ENCODE results near the gene IPCEF1.

IPCEF1 gene

DNA sequence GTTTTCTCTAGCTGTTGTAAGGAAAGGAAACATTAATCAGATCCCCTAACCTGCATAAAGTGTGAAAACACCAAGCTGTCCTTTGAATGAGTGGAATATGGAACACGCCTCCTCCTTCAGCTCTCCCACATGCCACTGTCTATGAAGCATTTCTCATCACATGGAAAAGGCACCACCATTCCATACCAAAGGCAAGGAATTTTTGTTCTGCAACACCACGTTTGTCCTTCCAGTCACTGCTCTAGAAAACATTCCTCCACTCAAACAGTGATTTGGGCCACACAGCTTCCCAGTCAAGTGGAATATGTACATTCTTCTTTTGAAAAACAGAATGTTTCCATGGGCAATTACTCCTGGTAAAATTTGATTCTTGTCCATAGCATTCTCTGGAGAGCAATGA is 197.5 kb downstream of the IPCEF1 start:
- no peak for DNase-seq (ENCODE audit: low spot score)

DNA sequence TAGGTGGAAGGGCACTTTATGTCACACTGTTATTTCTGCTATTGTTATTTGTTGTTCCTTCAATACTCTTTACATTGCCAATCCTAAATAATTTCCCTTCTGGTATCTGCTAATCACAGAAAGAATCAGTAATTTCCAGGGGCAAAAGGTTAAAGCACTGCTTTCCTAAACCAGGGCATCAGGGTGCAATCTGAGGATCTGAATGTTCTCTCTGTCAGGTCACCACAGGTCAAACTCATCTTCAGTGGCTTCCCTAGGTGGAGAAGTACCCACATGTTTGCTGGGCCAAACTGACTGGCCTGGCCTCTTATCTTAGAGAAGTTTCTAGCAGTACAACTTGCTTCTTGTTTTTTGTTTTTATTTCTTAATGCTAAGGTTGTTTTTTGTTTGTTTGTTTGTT is 198.9 kb downstream of the IPCEF1 start:
- DNase-seq (ENCODE audit: low spot score), result no peak

DNA sequence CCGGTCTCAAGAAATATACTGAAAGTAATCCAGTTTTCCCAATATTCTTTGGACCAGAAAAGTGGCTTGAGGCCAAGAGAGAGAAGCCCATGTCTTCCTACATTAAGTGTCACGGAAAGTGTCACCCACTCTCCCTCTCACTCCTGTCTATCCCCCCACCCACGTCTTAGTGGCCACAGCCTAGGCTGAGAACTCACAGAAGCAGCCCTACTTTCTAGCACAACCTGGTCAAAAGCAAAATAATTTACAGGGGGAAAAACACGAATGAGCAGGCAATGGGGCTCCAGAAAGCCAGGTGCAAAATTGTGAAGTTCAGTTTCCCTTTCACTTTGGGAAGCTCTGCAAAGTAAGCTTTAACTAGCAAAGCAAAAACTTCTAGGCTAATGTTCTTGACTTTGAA is 199.5 kb downstream of the IPCEF1 start:
- DNase-seq (ENCODE audit: low spot score), result peak; percentile 33

DNA sequence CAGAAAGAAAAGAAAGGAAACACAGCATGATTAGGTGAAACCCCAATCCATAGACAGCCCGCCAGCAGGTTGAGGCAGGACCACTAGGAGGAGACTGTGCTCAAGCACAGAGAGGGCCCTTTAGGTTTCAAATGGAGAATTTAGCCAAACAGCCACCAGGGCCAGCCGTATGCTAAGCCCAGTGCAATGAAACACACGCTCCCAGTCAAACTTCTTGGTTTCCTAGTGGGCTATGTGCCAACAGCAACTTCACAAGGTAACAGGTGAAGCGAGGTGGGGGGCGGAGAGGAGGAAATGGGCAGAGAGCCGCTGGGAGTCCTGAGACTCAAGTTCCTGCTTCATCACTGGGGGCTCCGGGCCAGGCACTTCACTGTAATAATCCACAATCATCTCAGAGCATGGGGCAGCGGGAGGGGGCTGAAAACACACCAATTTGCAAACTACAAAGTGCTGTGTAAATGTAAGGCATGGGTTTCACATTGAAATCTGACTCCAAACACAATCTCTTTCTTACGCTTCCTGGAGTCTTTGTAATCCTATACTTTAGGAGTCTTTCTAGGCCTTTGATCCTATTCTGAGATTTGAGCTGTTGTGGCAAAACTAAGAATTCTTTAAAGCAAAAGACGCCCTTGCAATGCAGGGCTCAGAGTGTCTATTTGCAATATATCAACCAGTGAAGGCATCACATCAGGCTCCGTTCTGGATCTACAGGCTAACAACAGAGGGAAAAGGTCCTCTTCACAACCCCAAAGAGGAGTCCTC is 200.3 kb downstream of the IPCEF1 start:
- DNase-seq (ENCODE audit: low spot score), result peak; percentile 65

DNA sequence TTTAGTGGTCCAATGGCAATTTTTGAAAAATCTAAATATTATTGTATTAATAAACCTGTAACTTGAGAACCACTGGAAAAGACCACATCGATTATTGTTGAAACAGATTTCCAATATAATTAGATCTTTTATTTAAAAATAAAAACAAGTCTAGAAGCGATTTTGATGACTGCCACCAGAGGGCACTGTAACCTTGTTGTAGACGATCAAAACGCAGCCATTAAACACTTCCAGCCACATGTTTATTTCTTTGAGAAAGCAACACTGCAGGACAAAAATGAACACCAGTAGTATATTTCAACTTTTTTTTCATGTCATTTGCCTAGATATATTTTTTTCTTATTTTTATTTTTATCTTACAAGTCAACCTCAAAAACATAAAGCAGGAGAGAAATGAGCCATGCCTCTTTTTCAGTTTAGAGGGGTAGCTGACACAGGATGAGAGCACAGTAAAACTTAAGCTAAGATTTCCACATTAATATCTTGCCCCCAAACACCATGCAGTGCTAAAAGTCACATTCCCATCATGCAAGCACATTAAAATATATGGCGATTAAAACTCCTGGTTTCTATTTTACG is 202.1 kb downstream of the IPCEF1 start:
- DNase-seq (ENCODE audit: low spot score), result peak; percentile 67

DNA sequence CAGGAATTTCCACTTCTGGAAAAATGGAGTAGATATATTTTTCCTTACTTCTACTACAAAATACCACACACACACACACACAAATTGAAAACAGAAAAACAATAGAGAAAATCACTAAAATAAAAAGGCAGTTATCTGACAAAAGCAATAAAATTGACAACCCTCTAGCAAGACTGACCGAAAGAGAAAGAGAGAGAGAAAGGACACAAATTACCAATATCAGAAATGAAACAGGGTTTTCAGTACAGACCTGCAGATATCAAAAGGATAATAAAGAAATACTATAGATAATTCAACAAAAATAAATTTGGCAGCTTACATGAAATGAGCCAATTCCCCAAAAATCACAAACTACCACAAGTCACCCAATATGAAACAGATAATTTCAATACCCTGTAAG is 212.8 kb downstream of the IPCEF1 start:
- DNase-seq (ENCODE audit: low spot score), result no peak

DNA sequence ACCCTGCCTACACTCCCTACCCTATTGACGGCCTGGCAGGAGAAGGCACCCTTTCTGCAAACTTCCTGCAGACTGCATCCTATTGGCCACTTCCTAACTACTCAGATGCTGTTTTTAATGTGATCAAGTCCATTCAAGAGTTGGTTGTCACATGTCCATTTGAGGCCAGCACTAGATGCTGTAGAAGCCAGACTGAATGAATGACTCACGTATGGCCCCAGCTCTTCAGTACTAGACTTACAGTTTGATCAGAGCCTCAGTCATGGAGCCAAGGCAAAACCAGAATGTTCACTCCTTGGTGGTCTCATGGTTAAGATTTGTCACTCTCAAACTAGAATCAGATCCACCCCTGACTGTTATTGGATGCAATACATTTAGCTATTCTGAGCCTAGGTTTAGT is 215.9 kb downstream of the IPCEF1 start:
- no peak for DNase-seq (ENCODE audit: low spot score)

DNA sequence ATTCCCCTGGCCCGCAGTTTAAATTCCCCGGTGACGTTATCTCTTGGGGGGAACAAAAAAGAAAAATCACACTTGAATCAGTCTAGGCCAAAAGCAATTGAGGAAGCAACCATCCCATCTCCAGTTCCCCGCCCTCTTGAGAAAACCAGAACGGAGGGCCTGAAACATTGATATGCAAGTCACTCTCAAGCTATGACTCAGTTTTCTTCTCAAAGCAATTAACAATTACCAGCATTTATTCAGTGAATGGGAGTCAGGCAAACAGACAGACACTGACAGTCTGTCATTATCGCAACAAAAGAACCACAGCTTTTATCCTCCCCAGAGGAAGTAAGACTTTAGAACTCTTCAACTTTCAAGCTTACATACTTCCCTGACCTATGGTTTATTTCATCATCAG is 216.7 kb downstream of the IPCEF1 start:
- no peak for DNase-seq (ENCODE audit: low spot score)

DNA sequence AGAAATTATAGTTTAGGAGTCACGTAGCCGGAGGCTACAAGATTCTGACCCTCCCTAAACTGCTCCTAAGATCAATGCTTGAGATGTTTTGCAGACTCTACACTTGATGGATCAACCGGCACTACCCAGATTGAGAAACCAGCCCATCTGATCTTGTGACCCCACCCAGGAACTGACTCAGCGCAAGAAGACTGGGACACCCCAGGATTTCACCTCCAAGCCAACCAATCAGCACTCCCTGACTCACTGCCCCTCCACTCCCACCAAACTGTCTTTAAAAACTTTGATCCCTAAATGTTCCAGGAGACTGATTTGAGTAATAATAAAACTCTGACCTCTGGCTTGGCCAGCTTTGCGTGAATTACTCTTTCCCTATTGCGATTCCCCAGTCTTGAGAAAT is 217.8 kb downstream of the IPCEF1 start:
- no peak for DNase-seq (ENCODE audit: low spot score)

DNA sequence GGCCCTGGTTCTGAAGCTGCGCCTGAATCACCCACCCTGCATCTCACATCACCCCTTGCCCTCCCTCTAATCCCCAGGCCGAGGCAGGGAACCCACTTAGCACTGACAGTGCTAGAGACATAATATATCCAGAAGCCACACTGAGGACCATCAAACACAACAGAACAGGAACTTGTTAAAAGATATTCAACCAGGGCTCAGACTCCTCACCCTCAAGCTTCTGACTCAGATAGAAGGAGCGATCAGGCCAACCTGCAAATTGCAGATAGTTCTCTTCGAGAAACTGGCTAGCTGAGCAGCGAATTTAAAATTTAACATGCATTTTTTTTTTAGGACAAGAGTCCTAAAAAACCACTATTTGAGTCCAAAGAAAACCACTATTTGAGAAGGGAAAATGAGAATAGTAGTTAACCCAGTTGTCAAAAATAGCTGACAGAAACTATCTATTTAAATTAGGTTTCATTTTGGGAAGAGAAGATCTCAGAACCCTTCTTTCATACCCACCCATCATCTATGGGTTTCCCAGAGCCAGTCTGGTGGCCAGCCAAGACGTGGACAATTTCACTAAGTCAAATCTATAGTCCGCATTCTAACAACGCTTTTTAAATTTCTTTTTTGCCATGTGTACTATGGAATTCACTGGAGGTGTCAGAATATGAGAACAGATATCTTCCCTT is 222.0 kb downstream of the IPCEF1 start:
- no peak for DNase-seq (ENCODE audit: low spot score)

DNA sequence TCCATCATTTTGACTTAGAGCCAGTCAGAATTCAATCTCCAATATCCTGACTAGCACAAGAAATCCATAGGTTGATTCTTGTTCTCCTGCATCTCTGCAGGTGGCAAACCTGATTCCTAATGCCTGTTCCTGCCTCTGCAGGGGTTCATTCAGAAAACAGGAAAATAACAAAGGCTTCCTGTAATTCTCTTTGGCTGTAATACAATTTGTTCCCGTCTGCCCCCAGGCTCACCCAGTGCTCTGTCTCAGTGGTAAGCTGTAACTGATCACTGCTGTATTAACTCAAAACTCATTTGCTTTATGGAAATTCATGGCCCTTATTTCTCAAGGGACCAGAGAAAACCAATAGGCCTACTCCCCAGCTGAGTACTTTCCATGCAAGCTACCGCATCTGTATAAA is 228.9 kb downstream of the IPCEF1 start:
- DNase-seq (ENCODE audit: low spot score), result no peak

DNA sequence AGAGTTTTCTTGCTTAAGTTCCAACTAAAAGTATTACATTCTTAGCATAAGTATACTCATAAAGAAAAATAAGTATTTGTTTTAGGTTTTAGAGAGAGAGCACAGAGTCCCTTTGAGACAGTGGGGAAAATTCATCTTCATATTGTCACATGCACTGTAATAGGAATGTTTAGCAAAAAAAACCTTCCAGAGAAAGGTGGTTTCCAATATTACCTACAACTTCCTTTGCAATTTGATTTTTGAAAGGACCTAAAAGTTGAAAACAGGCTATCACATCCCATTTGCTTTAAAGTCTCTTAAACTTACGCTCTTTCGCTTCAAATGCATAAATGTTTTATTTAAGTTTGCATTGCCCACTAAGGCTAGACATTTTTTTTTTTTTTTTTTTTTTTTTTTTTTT is 231.2 kb downstream of the IPCEF1 start:
- no peak for DNase-seq (ENCODE audit: low spot score)

DNA sequence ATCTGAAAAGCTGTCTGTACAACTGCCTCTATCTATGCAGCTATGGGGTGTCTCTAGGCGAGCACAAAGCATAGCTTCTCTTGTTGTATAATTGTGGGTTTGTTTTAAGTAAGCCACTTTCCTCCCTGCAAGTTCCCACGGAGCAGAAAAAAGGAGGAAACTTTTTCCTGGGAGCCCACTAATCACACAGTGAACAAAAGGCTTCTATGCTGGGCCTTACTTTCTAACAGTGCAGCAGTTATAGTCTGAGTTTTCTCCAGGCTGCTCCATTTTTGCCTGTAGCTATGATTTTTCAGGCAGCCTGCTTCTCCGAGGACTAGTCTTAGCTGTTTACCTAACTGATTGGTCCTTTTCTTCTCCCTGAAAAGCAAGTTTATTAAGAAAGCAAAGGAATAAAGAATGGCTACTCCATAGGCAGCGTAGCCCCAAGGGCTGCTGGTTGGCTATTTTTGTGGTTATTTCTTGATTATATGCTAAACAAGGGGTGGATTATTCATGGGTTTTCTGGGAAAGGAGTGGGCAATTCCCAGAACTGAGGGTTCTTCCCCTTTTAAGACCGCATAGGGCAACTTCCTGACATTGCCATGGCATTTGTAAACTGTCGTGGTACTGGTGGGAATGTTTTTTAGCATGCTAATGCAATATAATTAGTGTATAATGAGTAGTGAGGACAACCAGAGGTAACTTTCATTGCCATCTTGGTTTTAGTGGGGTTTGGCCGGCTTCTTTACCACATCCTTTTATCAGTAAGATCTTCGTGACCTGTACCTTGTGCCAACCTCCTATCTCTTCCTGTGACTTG is 233.2 kb downstream of the IPCEF1 start:
- no peak for DNase-seq (ENCODE audit: low spot score)

DNA sequence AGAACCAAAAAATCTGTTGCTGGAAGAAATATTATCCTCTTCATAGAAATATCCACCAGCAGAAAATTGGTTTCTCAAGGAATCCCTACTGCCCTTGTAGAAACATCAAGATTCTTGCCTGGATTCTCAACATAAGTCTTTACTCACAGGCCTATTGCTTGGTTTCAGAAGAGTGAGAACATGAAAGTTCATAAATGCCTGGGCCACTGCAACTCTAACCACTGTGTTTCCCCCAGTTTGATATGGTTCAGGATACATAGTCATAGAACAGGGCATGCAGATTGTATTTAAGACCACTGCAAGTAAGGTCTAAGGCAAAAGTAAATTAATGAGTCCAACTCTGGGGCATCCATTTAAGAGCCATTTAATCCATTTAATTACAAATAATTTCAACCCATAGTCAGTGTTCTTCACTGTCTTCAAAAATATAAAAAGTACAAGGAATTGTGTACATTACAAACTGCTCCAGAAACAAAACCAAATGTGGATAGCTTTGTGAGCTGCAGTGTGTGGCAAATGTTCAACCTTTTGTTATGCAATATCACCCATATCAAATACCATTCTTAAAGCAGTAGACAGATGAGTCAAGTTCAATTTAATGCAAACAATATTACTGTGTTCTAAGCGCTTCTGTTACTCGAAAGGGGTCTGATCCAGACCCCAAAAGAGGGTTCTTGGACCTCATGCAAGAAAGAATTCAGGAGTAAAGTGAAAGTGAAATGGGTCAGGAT is 234.2 kb downstream of the IPCEF1 start:
- DNase-seq (ENCODE audit: low spot score), result no peak

DNA sequence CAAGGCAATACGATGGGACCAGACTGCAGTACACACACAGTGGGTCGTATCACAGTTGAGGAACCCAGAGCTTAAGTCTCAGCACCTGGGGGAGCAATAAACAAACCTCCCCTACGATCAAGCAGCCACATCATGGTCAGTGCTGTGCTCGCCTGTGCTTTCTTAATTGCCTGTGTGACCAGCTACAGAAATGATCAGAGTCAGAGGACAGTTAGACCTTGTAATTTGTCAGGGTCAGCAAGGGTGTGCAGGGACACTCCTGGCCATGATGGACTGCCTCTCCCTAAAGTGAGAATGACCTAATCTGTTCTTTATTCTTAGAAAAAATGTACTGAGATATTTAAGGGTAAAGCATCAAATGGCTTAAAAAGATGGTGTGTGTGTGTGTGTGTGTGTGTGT is 239.1 kb downstream of the IPCEF1 start:
- no peak for DNase-seq (ENCODE audit: low spot score)

DNA sequence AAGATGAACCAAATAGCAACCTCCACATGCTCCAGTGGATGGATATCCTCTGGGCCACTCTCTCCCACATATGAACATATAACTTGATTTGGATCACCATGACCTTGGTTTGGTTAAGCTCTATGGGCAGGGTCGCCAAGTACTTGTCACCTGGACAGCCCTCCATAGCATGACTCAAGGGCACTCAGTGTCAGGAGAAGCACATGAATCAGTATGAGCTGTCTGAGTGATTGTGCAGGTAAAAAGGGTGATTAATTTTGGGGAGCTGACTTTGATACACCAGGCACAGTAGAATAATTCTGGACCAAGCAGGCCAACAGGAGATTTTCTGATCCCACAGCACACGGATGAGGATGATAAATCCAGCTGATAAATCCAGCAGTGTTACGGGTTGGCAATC is 243.2 kb downstream of the IPCEF1 start:
- DNase-seq (ENCODE audit: low spot score), result no peak

DNA sequence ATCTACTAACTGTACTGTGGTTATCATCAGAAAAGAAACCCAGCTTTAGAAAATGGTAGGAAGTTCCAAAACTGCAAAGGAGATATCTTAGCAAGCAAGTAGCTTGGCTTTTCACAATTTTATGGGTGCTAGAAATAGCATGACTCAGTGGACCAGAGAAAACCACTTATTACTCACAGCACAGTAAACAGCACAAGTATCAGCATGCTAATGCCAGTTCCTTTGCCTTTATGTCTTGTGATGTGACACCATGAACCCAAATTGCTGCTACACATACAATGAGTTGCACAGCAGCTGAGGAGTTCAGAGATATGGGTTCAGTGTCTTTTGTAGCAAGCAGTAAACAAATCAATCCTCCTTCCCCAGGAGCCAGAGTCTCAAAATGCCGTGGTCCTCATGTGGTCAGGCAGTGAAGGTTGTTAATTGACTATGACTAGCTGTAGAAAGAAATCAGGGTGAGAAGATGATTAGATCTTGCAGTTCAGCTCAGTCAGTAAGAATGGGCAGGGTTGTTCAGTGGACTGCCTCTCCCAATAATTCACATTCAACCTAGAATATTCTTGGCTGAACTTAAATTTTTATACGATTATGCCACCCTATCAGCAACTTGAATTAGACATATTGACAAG is 244.3 kb downstream of the IPCEF1 start:
- DNase-seq (ENCODE audit: low spot score), result no peak

DNA sequence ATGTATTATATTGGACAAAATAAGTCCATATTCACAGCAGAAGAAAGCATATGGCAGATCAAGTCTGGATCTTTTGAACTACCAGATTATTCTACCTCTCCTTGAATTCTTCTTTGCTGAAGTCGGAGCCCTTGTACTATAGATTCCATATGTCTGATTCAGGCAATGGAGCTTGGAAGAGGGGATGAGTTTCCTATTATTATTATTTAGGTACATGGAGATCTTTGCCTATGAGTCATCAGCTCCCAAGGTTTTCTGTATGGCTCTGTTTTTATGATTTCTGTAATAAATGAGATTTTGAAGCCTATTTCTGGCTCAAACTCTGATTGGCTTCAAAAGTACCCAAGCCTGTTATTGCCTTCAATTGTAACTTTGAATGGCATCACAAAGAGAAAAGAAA is 245.6 kb downstream of the IPCEF1 start:
- DNase-seq (ENCODE audit: low spot score), result no peak

DNA sequence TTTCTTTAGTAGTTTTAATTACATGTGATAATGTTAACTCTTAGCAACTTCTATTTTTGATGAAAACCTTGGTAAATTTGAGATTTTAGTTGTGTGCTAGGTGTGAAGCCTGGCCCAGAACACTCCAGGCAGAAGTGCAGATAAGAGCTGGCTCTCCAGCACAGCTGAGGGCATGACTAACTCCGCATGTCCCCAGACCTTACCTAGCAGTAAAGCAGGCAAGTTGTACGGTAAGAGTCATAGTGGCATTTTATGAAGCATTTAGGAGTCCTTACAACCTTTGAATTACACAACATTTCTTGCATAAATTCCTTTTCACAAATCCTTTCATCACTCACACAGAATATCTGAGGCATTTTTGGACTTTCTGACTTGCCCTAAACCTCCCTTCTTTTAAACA is 250.4 kb downstream of the IPCEF1 start:
- no peak for DNase-seq (ENCODE audit: low spot score)
